GM12878 (cell line): Measurements from ENCODE around the gene RNF113A. TPM values are rescaled to one million over a fixed set of nuclear protein-coding genes. Genes with fewer than 3 reads are reported as not detected.

Source experiments
- ATF3 ChIP-seq: IDR thresholded peaks from 2 replicates; pipeline ENCODE4 v1.6.1; 2011; ENCODE audit warnings: low read depth, mild to moderate bottlenecking, low read length, moderate library complexity, borderline replicate concordance; ENCODE audit errors: extremely low read depth
- BCLAF1 ChIP-seq: fragments of 450-650 bp; IDR thresholded peaks from 2 replicates; pipeline ENCODE4 v1.6.1; 2017; ENCODE audit warnings: antibody characterized with exemption, mild to moderate bottlenecking, moderate library complexity
- SKIL ChIP-seq: fragments of 450-650 bp; IDR thresholded peaks from 2 replicates; pipeline ENCODE4 v1.6.1; 2017; ENCODE audit warnings: mild to moderate bottlenecking, low read depth, inconsistent platforms; ENCODE audit not compliant: poor library complexity, severe bottlenecking
- ZZZ3 ChIP-seq: IDR thresholded peaks from 2 replicates; pipeline ENCODE4 v1.6.1; 2011; ENCODE audit warnings: low read depth; ENCODE audit not compliant: control insufficient read depth, insufficient read length
- polyA plus RNA-seq, 11 experiments: library from polyadenylated mRNA; depleted of rRNA in 4 of 11; unstranded in 6 of 11; stranded (reverse) in 5 of 11; fragments of >200 nt; fragmentation: Nextera tagmentation in 4 of 11; fragmentation: Illumina TruSeq in 1 of 11; extraction: Ambion mirVana in 4 of 11; extraction: Trizol in 1 of 11; gene quantifications; 1 replicate in 1 of 11; 2 replicates in 10 of 11; pipeline versions ENCODE4 v1.2.1 to v1.2.3, GENCODE V29; 2011 to 2016; ENCODE audit warnings: inconsistent platforms in 2 of 11, missing spikeins in 2 of 11, low read depth in 1 of 11
- total RNA-seq, 4 experiments: library from RNA; depleted of rRNA in 3 of 4; stranded (reverse); fragments of >200 nt in 3 of 4; fragmentation: Illumina TruSeq in 1 of 4; extraction: Trizol in 1 of 4; gene quantifications; 2 replicates each; pipeline versions ENCODE4 v1.2.1 to v1.2.3, GENCODE V29; 2013 to 2021

Gene RNF113A
- total and polyA plus RNA-seq, 10 of the 15 experiments (the other 5 are each of a cell fraction or from before 2014, with no cell fraction given): 20.6 to 33.1 (median 23.4) TPM

GRCh38 chrX:119852382-119853353 is 18.9 kb downstream of the RNF113A start, which contains the start of gene UPF3B (continued):
- no peak for TF ChIP-seq SKIL
- TF ChIP-seq ATF3: no peak
- no peak for TF ChIP-seq ZZZ3
- no peak for TF ChIP-seq BCLAF1
